Skeletal muscle tissue (tissue), 4 donors: ENCODE results near the gene HOXB2. TPM values are rescaled to one million over a fixed set of nuclear protein-coding genes. Genes with fewer than 3 reads are reported as not detected.

ENCODE experiments used
- H3K27ac ChIP-seq: one replicate; pipeline ENCODE4 v1.7.0; 2013; ENCODE audit warnings: mild to moderate bottlenecking, low read depth, low read length, inconsistent platforms
- H3K27me3 ChIP-seq, 3 donors: one replicate each; pipeline ENCODE4 v1.7.0; 2013; ENCODE audit warnings: low read length in 3 of 3; ENCODE audit not compliant: control insufficient read depth in 3 of 3, insufficient read depth in 3 of 3
- H3K36me3 ChIP-seq, 3 donors: one replicate each; pipeline ENCODE4 v1.7.0; 2013; ENCODE audit warnings: low read length in 3 of 3; ENCODE audit not compliant: control insufficient read depth in 3 of 3, insufficient read depth in 3 of 3
- H3K4me1 ChIP-seq, 3 donors: one replicate each; pipeline ENCODE4 v1.7.0; 2013; ENCODE audit warnings: low read length in 3 of 3, mild to moderate bottlenecking in 3 of 3; ENCODE audit not compliant: control insufficient read depth in 3 of 3, insufficient read depth in 3 of 3
- H3K4me3 ChIP-seq, 3 donors: one replicate each; pipeline ENCODE4 v1.7.0; 2013; ENCODE audit warnings: low read length in 3 of 3
- H3K9ac ChIP-seq, 3 donors: one replicate each; pipeline ENCODE4 v1.7.0; 2013; ENCODE audit warnings: low read length in 3 of 3, mild to moderate bottlenecking in 3 of 3, moderate library complexity in 2 of 3, low read depth in 1 of 3
- H3K9me3 ChIP-seq, 3 donors: one replicate each; pipeline ENCODE4 v1.7.0; 2013; ENCODE audit warnings: low read length in 3 of 3; ENCODE audit not compliant: control insufficient read depth in 3 of 3
- total RNA-seq: library from RNA; depleted of rRNA; stranded (reverse); fragments of >200 nt; gene quantifications from one replicate; pipeline ENCODE4 v1.2.3, GENCODE V29; 2014
- donor health status: Osteomylitis.

Gene HOXB2
- total RNA-seq, 1 donor from 2014 or later, result 3.1 TPM

DNA sequence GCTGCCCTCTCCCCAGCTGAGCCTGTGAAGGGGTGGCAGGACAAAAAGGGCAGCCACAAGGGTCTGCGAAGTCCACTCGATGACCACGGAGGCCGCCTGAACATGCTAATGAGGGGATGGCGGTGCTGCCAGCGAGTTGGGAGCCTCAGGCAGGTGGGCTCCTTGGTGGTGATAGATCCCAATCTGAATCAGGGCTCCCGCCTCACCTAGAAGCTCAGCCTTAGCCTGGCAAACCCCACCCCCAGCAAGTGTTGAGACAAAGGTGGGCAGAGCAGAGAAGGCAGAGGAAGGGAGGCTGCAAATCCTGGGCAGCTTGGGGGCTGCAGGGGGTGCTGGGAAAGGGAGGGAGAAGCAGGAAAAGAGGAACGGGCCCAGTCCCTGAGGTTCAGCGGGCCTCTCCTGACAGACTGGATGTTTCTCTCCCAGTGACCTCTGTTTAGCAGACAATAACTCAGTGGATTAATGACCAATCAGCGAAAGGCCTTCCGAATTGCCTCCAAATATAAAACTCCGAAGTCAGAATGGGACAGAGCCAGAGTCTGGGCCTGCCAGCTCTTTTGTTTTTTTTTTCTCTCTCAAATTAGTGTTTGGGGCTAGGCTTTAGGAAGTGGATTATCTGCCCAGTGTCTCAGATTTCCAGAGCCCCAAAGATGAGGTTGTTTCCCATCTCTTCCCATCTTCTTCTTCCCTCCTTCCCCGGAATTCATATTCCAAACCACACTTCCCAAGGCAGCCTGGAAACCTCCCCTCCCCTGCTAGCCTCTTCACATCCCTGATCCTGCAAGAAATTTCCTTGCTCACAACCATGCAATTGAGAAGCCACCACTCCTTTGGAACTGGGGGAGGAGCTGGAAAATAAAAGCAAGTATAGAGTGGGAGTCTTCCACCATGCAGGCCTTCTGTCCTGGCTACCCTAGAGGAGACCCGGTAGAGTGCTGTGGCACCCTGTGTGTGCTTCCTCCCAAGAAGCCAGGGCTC is 15.2 kb upstream of the HOXB2 start:
- Histone ChIP-seq H3K27me3 (peaks cover 9 to 80% (median 48%) of the 10 kb centered on the region in 3 donors), H3K4me3 (no peak overlapping the region), H3K9me3 (no peaks in the 10 kb centered on the region), H3K36me3 (peaks cover 0 to 5% (median 0%) of the 10 kb centered on the region in 3 donors), H3K4me1 (peaks cover 3 to 17% (median 5%) of the 10 kb centered on the region in 3 donors), H3K9ac (no peak overlapping the region), H3K27ac (no peak overlapping the region)

DNA sequence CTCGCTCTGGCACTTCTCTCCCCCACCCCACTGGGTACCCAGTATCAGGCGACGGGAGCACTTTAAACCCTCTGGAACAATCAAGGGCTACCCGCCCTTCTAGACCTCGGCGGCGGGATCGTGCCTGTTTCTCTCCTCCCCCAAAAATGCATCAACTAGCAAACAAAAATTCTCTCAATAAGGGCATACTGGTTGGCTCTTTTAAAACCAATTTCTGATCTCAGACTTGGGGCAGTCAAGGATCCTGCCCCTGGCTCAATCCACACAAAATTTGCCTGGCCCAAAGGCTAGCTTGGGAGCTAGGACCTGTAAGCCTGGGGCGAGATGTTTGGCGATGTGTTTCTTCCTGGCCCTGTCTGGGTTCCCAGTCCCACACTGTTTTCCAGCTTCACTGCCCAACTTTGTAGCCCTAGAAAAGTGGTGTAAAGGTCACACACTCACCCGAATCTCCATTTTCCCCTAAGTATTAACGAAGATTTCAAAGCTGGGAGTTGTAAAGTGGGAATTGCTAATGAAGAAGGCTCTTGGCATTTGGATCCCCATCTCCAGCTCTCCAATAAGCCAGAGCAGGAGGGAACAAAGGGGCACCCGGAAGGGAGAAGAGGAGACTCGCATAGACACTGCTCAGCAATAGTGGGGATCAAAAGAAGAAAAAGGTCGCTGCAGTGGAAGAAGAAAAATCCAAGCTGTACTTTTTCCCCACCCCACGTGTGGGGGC is 14.4 kb upstream of the HOXB2 start:
- no peak overlapping the region for H3K9ac ChIP-seq
- H3K36me3 ChIP-seq, result peaks cover 0 to 5% (median 0%) of the 10 kb centered on the region in 3 donors
- H3K27me3 ChIP-seq, result peaks cover 6 to 80% (median 48%) of the 10 kb centered on the region in 3 donors
- no peaks in the 10 kb centered on the region for H3K9me3 ChIP-seq
- H3K27ac ChIP-seq, result no peak overlapping the region
- peaks cover 0 to 13% (median 3%) of the 10 kb centered on the region in 3 donors for H3K4me1 ChIP-seq
- no peak overlapping the region for H3K4me3 ChIP-seq

DNA sequence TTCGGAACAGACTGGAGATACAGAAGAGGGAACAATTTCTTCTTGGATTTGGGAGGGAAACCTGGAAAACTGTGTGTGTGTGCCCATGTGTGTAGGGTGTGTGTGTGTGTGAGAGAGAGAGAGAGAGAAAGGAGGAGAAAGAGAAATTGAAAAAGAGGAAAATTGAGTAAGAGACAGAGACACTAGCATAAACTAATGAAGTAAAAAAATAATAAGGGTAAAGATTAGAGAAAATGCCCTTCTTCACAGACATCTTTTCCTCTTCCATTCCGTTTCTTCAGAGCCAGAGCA is 13.9 kb upstream of the HOXB2 start:
- no peaks in the 10 kb centered on the region for H3K9me3 ChIP-seq
- H3K27ac ChIP-seq, result no peak overlapping the region
- peaks cover 0 to 14% (median 3%) of the 10 kb centered on the region in 3 donors for H3K4me1 ChIP-seq
- H3K27me3 ChIP-seq, result peaks cover 7 to 84% (median 53%) of the 10 kb centered on the region in 3 donors
- H3K4me3 ChIP-seq, result no peak overlapping the region
- H3K9ac ChIP-seq, result no peak overlapping the region
- peaks cover 0 to 5% (median 0%) of the 10 kb centered on the region in 3 donors for H3K36me3 ChIP-seq

DNA sequence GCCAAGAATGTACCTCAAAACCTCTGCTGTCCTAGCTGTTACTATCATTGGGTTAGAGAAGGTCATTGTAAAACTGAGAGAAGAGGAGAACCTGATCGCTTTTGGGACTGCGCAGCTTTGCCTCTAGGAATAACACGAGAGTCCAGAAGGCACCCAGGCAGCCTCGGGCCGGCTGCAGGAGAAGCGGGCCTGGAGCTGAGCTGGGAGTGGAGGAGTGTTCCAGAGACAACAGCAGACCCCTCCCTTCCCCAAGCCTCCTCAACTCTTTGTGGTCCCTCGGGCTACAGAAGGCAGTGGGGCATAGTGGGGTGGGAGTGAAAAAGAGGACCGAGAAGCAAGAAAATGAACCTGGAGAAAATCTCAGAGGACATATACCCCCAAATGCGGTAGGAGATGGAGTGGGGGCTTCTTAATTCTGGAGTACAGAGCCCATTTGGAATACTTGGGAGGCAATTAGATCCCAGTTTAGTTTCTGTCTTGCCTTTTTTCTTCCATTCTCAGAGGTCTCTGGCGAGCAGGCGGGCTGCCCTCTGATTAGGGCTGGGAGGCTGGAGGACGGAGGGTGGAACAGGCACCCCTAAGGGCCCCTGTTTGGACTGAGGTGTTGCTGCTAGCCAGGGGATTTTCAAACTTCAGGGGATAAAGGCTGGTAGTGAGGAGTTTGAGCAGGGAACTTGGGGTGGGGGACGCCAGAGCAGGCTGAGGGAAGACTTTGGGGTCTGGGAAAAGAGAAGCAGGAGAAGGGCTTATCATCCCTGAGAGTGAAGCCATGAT is 13.3 kb upstream of the HOXB2 start:
- Histone ChIP-seq H3K9me3 (no peaks in the 10 kb centered on the region), H3K27me3 (peaks cover 7 to 84% (median 50%) of the 10 kb centered on the region in 3 donors), H3K27ac (no peak overlapping the region), H3K4me1 (peaks cover 0 to 14% (median 3%) of the 10 kb centered on the region in 3 donors), H3K4me3 (no peak overlapping the region), H3K36me3 (peaks cover 0 to 5% (median 0%) of the 10 kb centered on the region in 3 donors), H3K9ac (no peak overlapping the region)

DNA sequence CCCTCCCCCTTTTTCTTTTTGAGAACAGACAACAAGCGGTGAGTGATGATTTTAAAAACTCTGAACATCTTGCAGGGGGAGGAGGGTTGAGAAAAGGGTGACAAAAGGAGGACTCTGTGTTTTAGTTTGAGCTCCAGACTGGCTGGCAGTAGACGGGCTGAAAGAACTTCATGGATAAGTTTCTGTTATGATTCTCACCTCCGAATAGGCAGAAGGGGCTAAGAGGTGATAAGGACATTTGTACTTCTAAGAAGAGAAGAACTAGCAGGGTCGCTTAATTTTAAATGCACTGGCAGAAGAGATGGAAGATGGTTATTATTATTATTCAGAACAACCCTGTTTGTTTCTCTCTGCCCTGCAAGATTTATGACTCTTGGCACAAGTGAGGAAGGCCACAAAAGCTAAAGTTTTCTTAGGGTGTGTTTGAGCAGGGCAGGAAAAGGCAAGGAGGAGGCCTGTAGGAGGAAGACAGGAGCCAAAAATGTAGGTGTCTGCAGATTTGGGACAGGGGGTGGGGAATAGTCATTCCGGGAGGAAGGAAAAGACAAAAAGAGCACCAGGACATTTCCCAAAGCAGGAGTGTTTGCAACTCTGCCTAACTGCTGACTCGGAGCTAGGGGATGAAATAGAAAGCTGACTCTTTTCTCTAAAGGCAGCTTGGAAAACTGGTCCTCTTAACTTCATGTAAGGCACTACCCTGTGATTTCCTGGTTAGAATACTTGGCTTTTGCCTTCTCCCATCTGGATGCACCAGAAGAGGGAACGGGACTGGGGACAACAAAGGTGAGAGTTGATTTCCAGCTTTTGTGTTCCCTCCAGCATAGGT is 11.9 kb upstream of the HOXB2 start:
- Histone ChIP-seq H3K27ac (no peak overlapping the region), H3K4me3 (no peak overlapping the region), H3K9me3 (no peaks in the 10 kb centered on the region)

DNA sequence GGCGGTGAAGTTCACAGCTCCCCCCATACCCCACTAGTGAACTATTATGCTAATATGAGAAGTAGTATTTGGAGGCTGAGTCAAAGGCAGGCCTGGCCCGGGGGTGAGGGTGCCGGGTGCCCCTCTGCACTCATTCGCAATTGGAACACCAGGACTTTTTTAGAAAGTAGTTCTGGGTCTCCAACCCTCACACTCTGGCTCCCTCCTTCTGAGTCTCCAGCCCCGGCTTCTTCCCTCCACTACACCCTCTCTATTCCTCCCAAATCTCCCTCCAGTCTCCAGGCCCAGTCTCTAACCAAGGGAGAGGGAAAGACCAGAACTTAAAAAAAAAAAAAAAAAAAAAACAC is 11.3 kb upstream of the HOXB2 start:
- peaks cover 0 to 14% (median 3%) of the 10 kb centered on the region in 3 donors for H3K4me1 ChIP-seq
- H3K9ac ChIP-seq, result no peak overlapping the region
- no peaks in the 10 kb centered on the region for H3K9me3 ChIP-seq
- no peak overlapping the region for H3K27ac ChIP-seq
- peaks cover 7 to 82% (median 59%) of the 10 kb centered on the region in 3 donors for H3K27me3 ChIP-seq
- H3K4me3 ChIP-seq, result no peak overlapping the region
- H3K36me3 ChIP-seq, result peaks cover 0 to 2% (median 0%) of the 10 kb centered on the region in 3 donors

More for the DNA sequence above, 11.9 kb upstream of the HOXB2 start:
- peaks cover 7 to 82% (median 55%) of the 10 kb centered on the region in 3 donors for H3K27me3 ChIP-seq
- peaks cover 0 to 14% (median 3%) of the 10 kb centered on the region in 3 donors for H3K4me1 ChIP-seq
- peak overlapping the region in 1 of 3 donors; percentile 33 for H3K9ac ChIP-seq
- peaks cover 0 to 2% (median 0%) of the 10 kb centered on the region in 3 donors for H3K36me3 ChIP-seq

DNA sequence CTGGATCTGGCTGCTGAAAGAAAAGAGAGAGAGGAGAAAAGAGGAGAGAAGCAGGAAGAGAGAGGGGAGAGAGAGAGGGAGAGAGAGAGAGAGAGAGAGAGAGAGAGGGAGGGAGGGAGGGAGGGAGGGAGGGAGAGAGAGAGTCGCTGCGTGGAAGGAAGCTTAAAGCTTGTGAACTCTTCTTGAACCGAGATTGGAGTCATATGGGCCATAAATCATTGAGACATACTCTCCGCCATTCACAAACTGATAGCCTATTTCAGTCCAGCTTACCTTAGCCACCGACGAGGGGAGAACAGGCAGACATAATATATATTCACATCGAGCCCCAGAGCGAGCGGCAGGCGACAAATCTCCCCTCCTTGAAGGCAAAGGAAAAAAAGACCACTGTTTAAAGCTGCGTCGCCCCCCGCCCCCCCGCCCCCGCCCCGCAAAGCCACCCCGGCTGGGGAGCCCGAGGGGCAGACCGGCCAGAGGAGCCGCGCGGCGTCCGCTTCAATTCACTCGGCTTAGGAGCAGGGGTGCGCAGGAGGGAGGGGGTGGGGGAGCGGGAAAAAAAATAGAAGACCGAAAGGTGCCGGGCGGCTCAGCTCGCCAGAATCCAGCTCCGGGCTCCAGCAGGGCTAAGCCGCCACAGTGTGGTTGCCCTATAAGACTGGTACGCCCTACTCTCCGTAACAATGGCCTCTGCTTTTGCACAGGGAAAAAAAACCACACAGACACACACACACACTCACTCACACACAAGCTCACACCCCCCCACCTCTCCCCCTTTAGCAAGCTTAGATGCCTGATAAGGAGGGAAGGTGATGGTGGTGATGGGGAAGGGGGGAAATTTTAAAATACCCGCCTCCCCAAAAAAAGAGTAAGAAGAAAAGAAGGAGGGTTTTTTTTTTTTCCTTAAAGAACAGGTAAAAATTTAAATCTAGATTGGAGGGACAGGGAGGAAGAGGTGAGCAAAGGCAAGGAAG is 10.6 kb upstream of the HOXB2 start:
- no peak overlapping the region for H3K27ac ChIP-seq
- peak overlapping the region in 1 of 3 donors; percentile 74 for H3K9ac ChIP-seq
- H3K4me1 ChIP-seq, result peaks cover 0 to 13% (median 3%) of the 10 kb centered on the region in 3 donors
- peaks cover 7 to 82% (median 59%) of the 10 kb centered on the region in 3 donors for H3K27me3 ChIP-seq
- H3K4me3 ChIP-seq, result peak overlapping the region in 1 of 3 donors; percentile 64
- H3K9me3 ChIP-seq, result no peaks in the 10 kb centered on the region
- peaks cover 0 to 2% (median 0%) of the 10 kb centered on the region in 3 donors for H3K36me3 ChIP-seq

DNA sequence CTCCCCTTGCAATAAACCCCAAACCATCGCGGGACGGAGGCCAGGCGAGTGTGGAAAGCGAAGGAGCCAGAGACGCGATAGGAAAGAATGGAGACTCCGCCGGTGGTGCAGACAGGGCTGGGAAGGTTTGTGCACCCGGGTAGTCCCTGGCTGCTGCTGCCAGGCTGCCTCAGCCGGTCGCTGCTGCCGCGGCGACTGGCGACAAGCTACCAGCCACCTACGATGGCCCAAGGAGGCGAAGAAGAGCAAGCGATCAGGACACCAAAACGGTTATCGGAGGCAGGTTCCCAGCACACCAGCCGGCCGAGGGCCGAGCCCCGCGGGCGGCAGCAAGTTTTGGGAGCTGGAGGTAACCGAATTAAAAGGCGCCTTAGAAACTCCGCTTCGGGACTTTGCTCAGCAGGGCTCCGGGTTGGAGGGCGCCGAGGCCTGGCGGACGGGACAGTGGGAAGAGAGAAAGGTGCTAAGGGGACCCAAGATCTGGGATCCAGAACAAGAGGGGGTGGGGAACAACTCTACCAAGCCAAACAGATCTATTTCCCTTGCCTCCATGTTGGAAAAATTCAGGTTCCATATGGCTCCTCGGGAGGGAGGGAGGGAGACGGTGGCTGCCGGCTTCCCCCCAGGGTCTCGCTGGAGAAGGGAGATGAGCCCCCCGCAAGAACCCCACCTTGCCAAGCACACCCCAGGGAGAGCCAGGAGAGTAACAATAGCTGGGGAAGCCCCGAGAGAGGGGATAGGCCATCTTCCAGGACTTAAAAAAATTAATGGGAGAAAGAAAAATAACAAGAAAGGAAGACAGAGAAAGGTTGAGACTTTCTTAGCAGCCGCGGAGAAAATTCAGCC is 9.7 kb upstream of the HOXB2 start:
- peaks cover 0 to 11% (median 3%) of the 10 kb centered on the region in 3 donors for H3K4me1 ChIP-seq
- H3K9ac ChIP-seq, result peak overlapping the region in 1 of 3 donors; percentile 74
- H3K27me3 ChIP-seq, result peaks cover 3 to 82% (median 61%) of the 10 kb centered on the region in 3 donors
- peaks cover 0 to 6% (median 0%) of the 10 kb centered on the region in 3 donors for H3K36me3 ChIP-seq
- H3K9me3 ChIP-seq, result no peaks in the 10 kb centered on the region
- peak overlapping the region in 1 of 3 donors; percentile 64 for H3K4me3 ChIP-seq
- H3K27ac ChIP-seq, result no peak overlapping the region
